ENCODE results near the gene CNMD.

GRCh38 chr13:52712385-52712784 is 27.2 kb downstream of the CNMD start:
- TF ChIP-seq CTCF (conservative IDR thresholded peaks at IDR 0.05; ENCODE audit: low read length) (no peak), EZH2phosphoT487 (IDR thresholded peaks at IDR 0.05; ENCODE audit: borderline replicate concordance, low read depth, low read length) (no peak)
